Measurements from ENCODE around the gene TOB1. TPM values are rescaled to one million over a fixed set of nuclear protein-coding genes. Genes with fewer than 3 reads are reported as not detected.

Gene TOB1
- total RNA-seq (ENCODE audit: unreplicated experiment) = 15.5 TPM
- long read RNA-seq, partial matches to known transcripts = 8 of 9 reads
- long read RNA-seq, other reads (novel, unspliced or antisense) = 0 of 9 reads

DNA sequence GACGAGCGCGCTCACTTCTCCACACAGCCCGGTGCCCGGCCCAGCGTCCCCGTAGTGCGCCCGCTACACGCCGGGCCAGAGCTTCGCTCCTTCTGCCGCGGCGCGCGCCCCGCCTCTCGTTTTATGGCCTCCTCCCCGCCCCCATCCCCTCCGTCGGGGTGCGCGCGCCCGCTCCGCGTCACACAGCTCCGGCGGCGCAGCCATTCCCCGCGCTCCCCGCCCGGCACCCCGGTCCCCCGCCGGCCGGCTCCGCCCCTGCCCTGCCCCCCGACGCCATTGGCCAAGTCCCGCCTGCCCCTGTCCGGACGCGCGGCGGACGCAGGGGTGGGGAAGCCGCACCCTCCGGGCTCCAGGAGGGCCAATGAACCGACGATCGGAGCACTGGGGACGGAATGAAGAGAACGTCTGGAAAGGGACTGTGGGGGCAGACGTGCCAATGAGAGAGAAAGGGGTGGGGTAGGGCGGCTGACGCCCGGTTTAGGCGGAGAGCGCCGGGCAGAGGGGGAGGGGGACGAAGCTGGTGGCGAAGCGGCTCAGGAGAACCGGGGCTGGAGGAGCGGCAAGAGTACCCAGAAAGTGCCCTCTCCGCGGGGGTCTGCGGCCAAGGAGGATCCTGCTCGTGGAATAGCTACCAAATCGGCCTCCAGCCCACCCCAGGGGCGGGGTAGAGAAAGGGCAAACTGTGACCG lies at the start of gene TOB1:
Gene TOB1, minus strand, starts transcription at position 94 of the 689 bp plus-strand sequence. CDS start 2,337 bp downstream, outside the sequence.
- Mint-ChIP-seq H3K27ac (ENCODE audit: unreplicated experiment) (peak within 1 kb of the TSS; percentile 100), H3K4me3 (ENCODE audit: unreplicated experiment) (peak within 1 kb of the TSS; percentile 100), H3K9me3 (ENCODE audit: unreplicated experiment) (no peaks in the 10 kb centered on the region), H3K36me3 (ENCODE audit: low read depth, unreplicated experiment) (peaks cover 18% of the 10 kb centered on the region), H3K27me3 (ENCODE audit: unreplicated experiment) (peaks cover 16% of the 10 kb centered on the region), H3K4me1 (ENCODE audit: unreplicated experiment) (peaks cover 25% of the 10 kb centered on the region)
- peak; percentile 98 for DNase-seq (ENCODE audit: low spot score)
- TF ChIP-seq CTCF (IDR thresholded peaks at IDR 0.05; ENCODE audit: unreplicated experiment) = no peak

DNA sequence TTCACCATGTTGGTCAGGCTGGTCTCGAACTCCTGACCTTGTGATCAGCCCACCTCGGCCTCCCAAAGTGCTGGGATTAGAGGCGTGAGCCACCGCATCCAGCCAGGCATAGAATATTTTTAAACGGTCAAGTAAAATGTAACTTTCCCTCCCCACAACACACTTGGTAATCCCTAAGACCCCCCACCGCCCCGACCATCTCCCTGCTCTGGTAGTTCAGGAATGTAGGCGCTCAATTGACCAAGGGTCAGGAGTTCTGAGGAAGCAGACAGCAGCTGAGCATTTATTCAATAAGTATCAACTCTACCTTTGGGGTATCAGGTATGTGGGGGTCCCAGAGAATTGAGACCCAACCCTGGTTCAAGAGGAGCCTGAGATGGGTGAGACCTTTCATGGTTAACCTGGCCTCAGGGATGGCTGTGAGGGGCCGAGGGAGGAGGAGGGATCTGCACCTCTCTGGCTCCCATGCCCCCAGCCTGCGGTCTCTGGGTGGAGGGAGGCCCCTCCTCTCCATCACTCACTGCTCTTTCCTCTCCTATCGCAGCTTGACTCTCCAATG lies 48.4 kb upstream of the TOB1 start:
- no peaks in the 10 kb centered on the region for H3K36me3 Mint-ChIP-seq (ENCODE audit: low read depth, unreplicated experiment)
- TF ChIP-seq CTCF (IDR thresholded peaks at IDR 0.05; ENCODE audit: unreplicated experiment) = no peak
- peaks cover 6% of the 10 kb centered on the region for H3K27me3 Mint-ChIP-seq (ENCODE audit: unreplicated experiment)
- no peak overlapping the region for H3K27ac Mint-ChIP-seq (ENCODE audit: unreplicated experiment)
- H3K4me3 Mint-ChIP-seq (ENCODE audit: unreplicated experiment) = no peak overlapping the region
- DNase-seq (ENCODE audit: low spot score) = no peak
- H3K4me1 Mint-ChIP-seq (ENCODE audit: unreplicated experiment) = peaks cover 3% of the 10 kb centered on the region
- no peaks in the 10 kb centered on the region for H3K9me3 Mint-ChIP-seq (ENCODE audit: unreplicated experiment)

DNA sequence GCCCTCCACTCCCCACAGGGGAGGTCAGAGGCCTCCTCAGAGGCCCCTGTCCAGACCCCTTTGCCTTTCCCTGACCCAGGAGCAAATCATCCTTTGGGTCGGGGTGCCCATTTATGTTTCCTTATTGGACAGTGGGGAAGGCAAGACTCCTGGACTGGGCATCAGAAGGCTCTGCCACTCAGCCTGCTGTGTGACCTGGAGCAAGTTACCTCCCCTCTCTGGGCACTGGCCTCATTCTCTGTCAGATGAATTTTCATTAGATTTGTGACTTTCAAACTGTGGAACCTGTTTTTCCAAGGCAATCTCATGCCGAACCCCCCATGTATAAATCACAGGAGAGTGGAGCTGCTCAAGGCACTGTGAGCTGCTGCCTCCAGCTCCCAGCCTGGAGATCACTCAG lies 47.0 kb upstream of the TOB1 start:
- no peak overlapping the region for H3K4me3 Mint-ChIP-seq (ENCODE audit: unreplicated experiment)
- H3K36me3 Mint-ChIP-seq (ENCODE audit: low read depth, unreplicated experiment) = no peaks in the 10 kb centered on the region
- H3K27me3 Mint-ChIP-seq (ENCODE audit: unreplicated experiment) = peaks cover 4% of the 10 kb centered on the region
- TF ChIP-seq CTCF (IDR thresholded peaks at IDR 0.05; ENCODE audit: unreplicated experiment) = no peak
- DNase-seq (ENCODE audit: low spot score) = no peak
- no peaks in the 10 kb centered on the region for H3K4me1 Mint-ChIP-seq (ENCODE audit: unreplicated experiment)
- no peak overlapping the region for H3K27ac Mint-ChIP-seq (ENCODE audit: unreplicated experiment)
- H3K9me3 Mint-ChIP-seq (ENCODE audit: unreplicated experiment) = no peaks in the 10 kb centered on the region

DNA sequence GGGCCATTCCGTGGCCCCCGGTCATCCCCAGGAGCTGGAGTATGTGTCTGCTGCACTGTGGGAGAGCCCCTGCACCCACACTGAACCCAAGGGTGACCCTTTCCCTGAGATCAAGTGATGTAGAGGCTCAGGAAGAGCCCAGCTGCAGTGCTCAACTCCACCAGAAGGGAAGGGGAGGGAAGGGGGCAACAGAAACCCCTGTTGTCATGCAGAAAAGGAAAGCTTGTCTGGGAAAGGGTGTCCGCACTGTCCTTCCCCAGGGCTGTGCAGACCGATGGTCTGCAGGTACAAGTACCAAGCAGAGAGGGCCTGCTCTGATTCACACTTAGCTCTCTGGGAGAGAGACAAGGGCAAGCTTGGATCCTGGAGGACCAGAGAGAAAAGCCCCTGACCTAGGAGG lies 45.7 kb upstream of the TOB1 start:
- H3K27me3 Mint-ChIP-seq (ENCODE audit: unreplicated experiment) = peaks cover 4% of the 10 kb centered on the region
- TF ChIP-seq CTCF (IDR thresholded peaks at IDR 0.05; ENCODE audit: unreplicated experiment) = no peak
- no peak overlapping the region for H3K27ac Mint-ChIP-seq (ENCODE audit: unreplicated experiment)
- H3K4me1 Mint-ChIP-seq (ENCODE audit: unreplicated experiment) = no peaks in the 10 kb centered on the region
- no peaks in the 10 kb centered on the region for H3K9me3 Mint-ChIP-seq (ENCODE audit: unreplicated experiment)
- H3K36me3 Mint-ChIP-seq (ENCODE audit: low read depth, unreplicated experiment) = no peaks in the 10 kb centered on the region
- no peak for DNase-seq (ENCODE audit: low spot score)
- no peak overlapping the region for H3K4me3 Mint-ChIP-seq (ENCODE audit: unreplicated experiment)

DNA sequence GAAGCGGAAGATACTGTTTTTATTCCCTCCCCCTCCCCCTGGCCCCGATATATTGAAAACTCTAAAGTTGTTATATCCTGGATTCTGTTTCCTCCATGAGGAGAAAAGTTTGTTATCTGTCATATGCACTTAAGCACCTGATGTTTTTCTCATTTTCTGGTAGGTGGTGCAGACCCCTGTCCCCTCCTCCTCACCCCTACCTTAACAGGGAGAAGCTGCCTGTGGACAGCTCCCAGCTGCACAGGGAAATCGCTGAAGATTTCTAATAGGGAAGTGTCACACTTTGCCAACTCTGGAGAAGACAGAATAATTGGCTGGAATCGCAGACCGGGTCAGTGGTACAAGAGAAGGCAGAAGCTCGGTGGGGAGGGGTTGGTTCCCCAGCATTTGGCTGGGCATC lies 45.3 kb upstream of the TOB1 start:
- DNase-seq (ENCODE audit: low spot score) = no peak
- Mint-ChIP-seq H3K36me3 (ENCODE audit: low read depth, unreplicated experiment) (no peaks in the 10 kb centered on the region), H3K27ac (ENCODE audit: unreplicated experiment) (no peak overlapping the region), H3K4me3 (ENCODE audit: unreplicated experiment) (no peak overlapping the region), H3K4me1 (ENCODE audit: unreplicated experiment) (no peaks in the 10 kb centered on the region), H3K9me3 (ENCODE audit: unreplicated experiment) (no peaks in the 10 kb centered on the region), H3K27me3 (ENCODE audit: unreplicated experiment) (peaks cover 2% of the 10 kb centered on the region)
- TF ChIP-seq CTCF (IDR thresholded peaks at IDR 0.05; ENCODE audit: unreplicated experiment) = no peak
